HL-60/S4 treated with phorbol 12-myristate 13-acetate at 8.2 ng/mL for 4 days and 3 days (cell line): ENCODE data around the gene PLA1A.
"Not testable (repeated sequence)": the region's sequence is repeated elsewhere in the genome, so short reads cannot be mapped to it uniquely, and the experiment has no call there.

Experiments
- in situ Hi-C: fragments of 300-500 bp; cut with MboI; formaldehyde crosslinking; loops from 2 replicates; pipeline ENCODE4 v1.15.0; 2022; ENCODE audit warnings: low sequenced_read_pairs

Gene PLA1A, protein sequence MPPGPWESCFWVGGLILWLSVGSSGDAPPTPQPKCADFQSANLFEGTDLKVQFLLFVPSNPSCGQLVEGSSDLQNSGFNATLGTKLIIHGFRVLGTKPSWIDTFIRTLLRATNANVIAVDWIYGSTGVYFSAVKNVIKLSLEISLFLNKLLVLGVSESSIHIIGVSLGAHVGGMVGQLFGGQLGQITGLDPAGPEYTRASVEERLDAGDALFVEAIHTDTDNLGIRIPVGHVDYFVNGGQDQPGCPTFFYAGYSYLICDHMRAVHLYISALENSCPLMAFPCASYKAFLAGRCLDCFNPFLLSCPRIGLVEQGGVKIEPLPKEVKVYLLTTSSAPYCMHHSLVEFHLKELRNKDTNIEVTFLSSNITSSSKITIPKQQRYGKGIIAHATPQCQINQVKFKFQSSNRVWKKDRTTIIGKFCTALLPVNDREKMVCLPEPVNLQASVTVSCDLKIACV

DNA sequence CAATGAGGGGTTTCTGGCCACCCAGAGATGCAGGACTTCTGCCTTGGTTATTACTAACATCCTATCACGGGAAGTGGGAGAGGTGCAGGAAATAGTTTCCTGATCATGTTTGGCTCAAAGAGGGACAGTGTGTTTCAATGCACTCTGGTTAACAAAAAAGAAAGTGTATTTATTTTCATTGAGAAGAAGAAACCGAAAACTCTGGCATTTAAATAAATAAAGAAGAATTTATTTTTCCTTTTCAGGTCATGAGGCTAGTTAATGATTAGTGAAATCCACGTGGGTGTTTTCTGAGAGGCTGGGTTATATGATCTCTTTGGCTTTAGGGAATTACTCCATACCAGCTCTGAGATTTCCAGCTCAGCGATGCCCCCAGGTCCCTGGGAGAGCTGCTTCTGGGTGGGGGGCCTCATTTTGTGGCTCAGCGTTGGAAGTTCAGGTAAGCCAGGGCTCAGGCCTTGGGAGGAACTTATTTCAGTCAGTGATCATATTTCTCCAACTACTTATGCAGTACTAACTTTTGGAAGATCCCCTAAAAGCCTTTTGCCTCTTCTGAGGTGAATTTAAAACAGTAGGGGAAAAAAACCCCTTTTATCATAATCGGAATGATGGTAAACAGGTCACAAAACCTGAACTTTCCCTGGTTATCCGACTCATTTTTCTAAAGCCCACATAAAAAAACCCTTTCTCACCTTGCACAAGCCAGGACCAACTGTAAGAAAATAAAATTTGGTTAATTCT is at the start of gene PLA1A:
PLA1A (plus strand) TSS at position 338 of the 741 bp plus-strand sequence; CDS start at position 367, 29 bp downstream.
- in situ Hi-C loops = no loop called here

DNA sequence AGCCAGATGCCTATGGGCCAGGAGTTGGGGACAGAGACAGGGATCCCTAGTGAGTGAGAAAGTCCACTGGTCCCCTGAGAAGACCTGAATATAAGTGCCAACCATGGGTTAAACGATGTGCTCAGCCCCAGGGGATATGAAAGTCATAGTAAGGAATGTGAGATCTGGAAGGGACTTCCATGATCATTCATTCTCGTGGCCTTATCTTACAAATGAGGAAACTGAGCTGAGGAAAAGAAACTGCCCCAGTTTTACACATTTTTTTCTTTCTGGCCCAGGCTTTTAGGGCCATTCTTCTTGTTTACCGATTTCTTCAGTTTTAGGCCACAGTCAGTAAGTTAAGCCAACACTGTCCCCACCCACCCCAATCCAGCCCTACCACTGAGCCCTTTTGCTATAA is 49.3 kb upstream of the PLA1A start:
- in situ Hi-C loops = no loop called here

DNA sequence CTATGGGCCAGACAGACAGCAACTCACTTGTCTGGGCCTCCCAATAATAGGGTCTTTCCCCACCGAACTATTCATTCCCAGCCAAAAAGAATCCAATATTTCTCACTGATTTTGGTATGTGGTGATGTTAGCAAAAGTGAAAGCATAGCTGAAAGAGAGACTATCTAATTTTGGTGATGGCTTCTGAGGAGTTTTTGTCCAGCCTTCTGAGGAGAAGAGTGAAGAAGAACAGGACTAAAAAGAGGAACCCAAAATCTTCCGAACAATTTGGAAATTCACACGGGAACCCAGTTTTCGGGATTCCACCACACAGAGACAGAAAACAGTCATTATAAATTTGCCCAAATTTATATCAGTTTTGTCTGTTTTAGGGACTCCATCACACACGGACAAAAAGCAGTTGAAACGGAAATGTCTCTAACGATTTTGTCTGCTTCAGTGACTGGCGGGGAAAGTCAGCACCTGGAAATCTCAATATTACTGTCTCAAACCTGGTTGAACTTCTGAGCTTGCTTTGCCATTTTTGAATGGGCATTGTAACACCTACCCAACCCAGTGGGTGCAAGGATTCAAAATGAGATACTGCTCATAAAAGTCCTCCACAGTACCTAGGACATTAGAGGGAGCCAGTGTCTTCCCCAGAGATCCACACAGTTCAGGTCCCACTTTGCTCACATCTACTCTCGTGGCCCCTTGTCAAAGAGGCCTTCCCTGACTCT is 47.3 kb upstream of the PLA1A start:
- in situ Hi-C loops = no loop called here

DNA sequence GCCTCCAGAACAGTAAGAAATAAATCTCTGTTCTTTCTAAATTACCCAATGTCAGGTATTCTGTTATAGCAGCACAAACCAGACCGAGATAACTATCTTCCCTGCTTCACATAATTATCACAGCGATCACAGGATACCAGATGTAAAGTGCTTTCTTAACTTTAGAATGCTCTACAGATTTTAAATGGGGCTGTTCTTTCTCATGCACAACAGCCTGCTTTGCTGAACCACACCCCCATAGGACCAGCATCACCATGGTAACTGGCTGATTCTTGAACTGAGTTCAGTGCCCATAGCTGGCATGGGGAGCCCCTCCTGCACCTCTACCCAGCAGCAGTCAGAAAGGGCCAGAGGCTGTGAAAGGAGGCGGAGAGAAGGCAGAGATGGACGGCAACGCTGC is 46.1 kb upstream of the PLA1A start:
- in situ Hi-C loops = no loop called here

DNA sequence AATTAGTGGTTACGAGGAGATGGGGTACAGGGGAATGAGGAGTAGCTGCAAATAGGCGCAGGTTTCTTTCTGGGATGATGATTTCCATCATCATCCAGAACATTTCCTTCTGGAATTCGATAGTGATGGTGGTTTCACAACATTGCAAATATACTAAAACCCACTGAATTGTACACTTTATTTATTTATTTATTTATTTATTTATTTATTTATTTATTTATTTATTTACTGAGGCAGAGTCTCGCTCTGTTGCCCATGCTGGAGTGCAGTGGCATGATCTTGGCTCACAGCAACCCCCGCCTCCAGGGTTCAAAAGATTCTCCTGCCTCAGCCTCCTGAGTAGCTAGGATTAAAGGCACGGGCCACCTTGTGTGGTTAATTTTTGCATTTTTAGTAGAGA is 44.8 kb upstream of the PLA1A start:
- in situ Hi-C loops = not testable (repeated sequence)

DNA sequence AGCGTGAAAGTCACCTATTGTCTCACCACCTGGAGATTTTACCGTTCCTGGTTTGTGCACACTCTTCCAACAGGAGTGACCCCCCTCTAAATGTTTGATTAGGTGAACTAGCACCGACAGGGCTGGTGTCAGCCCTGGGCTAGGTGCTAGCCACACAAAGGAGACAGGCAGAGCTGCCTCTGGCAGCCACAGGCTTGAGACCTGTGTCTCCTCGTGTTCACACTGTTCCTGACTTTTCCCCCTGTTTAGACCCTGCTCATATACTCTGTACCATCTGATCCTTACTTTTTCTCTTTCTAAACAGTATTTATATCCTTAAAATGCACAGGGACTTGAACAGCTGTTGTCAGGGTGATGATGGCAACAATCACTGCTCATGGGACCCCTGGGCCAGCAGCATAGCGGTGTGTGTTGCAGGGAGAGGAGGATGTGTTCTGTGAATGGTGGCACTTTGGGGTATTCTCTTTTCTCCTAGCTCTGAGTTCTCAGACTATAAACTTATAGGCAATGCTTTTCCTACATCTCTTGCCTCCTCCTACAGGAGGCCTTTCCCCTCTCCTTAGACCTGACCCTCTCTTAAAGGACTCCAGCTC is 43.8 kb upstream of the PLA1A start:
- in situ Hi-C loops = no loop called here

DNA sequence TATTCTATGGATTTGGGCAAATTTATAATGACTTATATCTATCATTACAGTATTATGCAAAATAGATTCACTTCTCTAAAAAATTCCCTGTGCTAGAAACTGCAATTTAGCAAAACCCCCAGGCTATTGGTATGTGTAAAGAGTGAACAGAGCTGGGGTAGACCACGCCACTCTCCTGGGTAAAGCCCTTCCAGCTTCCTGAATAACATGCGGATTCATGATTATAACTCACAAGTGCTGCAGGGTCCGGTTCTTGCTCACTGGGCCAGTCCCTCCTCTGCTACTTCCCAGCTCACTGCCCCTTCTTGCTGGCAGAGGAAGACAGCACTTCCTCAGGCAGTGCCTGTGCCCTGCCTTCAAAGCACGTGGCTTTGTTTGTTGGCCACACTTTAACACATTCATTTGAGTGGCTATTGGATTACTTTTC is 42.4 kb upstream of the PLA1A start:
- in situ Hi-C loops = no loop called here

DNA sequence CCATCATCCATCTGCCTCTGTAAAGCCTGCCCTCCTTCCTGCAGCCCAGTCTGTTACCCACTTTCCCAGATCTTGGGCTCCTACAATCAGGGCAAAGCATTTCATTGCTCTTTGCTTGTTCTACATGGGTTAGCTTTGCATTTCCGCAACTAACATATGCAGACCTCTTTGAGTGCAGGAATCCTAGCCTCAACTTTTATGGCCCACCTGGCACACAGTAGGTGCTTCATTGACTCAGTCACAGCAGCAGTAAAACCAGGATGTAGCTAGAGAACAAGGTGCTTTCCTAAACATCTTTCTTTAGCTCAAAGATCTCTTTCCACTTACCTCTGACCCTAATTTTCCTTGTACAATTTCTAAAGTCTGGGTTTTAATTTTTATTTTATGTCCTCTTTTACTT is 41.8 kb upstream of the PLA1A start:
- in situ Hi-C loops = no loop called here

DNA sequence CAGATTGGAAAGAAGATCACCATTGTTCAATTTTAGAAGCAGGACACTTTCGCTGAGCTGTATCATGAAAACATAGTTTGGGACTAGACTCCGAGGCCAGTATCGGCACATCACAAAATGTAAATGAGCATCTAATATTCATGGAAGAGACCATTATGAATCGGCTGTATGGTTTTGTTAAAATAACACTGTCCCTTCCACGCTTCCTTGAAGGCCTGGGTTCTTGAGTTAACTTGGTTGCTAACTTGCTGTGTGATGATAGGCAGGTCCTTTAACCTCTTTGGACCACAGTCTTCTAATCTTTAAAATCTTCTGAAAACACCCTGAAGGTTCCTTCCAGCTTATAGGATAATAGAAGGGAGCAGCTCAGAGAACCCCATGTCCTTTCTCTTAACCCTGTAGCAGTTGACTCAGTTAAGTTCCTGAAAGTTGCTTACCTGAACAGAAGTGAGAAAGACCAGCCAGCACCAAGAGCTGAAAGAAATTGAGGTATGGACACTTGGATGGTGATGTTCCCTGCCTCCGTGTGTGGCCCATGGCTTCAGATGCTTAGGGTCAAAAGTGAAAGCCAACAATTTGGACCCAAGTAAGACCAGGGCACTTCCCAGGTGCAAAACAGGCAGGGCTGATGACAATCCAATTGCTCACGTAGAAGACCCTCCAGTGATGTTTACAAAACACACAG is 40.4 kb upstream of the PLA1A start:
- in situ Hi-C loops = no loop called here

DNA sequence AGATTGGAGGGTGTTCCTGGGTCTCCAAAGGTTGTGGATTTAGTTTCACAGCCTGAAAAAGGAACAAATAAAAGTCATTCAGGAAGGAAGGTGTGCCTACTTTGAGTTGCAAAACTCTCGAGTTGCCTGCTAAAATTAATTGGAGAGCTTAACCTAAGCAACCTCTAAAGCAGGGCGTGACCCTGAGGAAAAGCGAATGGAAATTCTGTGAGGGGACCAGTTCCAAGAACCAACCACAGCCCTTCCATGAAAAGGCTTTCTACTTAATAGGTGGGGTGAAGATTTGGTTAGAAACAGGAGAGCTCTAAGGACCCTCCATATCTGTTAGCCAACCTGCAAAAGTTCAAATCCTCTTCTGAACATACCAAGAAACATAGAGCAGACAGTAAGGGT is 39.8 kb upstream of the PLA1A start:
- in situ Hi-C loops = no loop called here

DNA sequence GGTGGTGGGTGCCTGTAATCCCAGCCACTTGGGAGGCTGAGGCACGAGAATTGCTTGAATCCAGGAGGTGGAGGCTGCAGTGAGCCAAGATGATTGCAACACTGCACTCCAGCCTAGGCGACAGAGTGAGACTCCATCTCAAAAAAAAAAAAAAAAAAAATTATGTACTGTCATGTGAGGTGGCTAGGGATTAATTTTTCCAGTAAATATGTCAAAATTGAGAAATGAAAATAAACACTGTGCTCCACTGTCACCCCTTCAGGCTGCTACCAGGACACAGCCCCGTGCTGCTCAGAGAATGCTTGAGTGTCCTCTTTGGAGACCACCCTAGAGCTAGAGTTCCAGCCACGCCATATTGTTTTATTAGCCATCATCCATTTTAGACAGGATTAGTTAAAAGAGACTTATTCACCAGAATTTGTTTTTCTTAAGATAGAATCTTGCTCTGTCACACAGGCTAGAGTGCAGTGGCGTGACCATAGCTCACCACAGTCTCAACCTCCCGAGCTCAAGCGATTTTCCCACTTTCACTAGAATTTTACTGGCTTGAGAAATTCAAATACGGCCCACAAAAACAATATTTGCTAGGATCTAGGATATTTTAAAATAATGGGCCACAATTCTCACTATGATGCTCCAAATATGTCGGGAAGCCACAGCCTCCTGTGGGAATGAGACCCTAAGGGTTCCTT is 38.9 kb upstream of the PLA1A start:
- in situ Hi-C loops = no loop called here

DNA sequence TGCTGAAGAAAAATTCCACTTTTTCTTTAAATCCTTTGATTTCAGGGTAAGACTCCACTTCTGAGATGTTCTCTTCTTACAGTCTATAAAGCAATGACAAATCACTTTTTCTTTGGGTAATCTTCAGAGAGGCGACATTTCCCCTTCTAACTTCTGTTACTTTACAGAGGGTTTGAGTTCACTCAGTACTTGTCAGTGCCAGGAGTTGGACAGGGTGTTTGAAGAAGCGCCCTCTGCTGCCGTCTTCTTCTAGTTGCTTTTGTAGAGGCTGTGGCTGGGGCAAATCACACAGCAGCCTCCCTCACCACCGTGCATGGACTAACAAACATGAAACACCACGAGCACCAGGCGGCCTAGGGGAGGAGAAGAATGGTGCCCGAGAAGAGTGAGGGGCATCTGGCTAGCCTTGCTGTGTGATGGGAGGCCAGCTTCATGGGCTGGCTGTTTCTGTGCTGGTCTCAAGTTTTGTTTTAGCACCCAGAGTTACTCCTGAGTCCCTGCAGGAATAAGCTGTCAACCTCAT is 38.2 kb upstream of the PLA1A start, which contains the start of gene CD80:
CD80 (minus strand) TSS at position 174 of the 523 bp plus-strand sequence. CDS start 1,886 bp downstream, outside the sequence.
- in situ Hi-C loops = no loop called here

DNA sequence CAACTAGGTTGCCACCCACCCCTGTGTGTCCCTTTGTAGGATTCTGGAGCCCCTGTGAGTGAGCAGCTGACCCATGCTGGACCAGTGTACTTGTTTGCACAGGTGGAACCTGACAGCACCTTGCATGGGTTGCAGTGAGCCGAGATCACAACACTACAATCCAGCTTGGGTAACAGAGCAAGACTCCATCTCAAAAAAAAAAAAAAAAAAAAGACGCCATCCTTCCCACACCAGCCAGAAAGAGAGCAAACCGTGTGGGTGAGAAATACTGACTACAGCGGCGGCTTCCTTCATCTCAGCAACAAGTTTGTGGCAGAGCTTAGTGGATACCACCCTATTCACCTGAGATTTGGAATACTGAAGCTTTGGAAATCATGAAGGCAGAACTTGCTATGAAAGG is 37.5 kb upstream of the PLA1A start:
- in situ Hi-C loops = no loop called here

DNA sequence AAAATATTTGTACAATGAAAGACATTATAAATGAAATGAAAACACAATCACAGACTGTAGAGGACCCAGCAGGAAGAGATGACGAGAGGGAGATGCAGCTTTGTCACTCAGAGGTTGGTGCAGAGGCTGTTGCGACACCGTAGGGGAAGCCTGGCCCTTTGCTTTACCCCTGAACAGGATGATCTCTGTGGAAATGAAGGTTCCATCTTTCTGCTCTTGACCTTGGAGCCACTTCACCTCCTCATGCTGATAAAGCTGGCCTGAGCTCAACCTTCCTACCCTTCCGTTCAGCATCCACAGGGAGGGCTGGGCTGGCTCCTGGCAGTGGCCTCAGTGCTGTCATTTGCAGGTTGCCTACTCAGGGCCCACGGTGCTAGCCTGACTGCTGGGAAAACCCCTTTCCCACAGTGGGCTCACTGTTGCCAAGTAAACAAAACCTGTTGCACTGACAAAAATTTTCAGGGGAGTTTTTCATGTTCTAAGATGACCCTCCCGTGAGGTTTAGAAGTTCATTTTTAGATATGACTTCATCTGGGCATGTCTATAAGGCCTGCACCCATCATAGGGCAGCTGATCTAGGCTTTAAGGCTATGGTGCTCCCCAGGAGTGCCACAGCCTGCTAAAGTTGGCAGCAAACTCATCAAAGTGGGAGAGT is 35.3 kb upstream of the PLA1A start:
- in situ Hi-C loops = no loop called here

DNA sequence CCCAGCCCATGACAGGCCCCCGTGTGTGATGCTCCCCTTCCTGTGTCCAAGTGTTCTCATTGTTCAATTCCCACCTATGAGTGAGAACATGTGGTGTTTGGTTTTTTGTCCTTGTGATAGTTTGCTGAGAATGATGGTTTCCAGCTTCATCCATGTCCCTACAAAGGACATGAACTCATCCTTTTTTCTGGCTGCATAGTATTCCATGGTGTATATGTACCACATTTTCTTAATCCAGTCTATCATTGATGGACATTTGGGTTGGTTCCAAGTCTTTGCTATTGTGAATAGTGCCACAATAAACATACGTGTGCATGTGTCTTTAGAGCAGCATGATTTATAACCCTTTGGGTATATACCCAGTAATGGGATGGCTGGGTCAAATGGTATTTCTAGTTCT is 34.4 kb upstream of the PLA1A start:
- in situ Hi-C loops = not testable (repeated sequence)

DNA sequence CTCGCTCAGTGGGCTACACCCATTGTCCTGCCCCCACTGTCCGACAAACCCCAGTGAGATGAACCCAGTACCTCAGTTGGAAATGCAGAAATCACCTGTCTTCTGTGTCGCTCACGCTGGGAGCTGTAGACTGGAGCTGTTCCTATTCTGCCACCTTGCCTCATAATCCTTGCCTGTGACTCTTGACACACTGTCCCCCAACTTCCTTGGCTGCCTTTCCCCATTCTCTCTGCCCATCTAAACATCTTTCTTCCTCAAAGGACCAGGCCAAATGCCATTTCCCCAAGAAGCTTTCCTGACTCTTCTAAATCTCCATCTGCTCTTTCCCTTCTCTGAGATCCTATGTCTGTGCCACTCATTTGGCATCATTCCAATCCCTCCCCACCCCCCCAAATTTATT is 28.5 kb upstream of the PLA1A start:
- in situ Hi-C loops = no loop called here

DNA sequence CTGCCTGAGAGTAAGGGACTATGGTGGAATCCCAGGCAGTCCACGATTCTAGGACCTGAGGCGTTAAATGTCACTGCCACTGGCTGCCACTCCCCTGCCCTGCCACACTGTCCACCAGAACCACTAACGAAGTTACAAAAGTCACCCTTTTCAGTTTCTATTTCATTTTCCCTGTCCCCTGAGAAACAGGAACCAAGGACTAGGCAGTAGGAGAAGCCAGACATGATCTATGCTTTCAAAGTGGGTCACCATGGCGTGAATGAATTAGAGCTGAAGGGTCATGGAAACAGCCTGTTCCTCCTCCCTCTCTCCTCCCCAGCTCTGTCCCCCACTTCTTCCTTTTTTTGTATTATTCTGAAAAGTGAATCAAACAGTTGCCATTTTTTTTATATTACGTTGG is 27.5 kb upstream of the PLA1A start:
- in situ Hi-C loops = no loop called here

DNA sequence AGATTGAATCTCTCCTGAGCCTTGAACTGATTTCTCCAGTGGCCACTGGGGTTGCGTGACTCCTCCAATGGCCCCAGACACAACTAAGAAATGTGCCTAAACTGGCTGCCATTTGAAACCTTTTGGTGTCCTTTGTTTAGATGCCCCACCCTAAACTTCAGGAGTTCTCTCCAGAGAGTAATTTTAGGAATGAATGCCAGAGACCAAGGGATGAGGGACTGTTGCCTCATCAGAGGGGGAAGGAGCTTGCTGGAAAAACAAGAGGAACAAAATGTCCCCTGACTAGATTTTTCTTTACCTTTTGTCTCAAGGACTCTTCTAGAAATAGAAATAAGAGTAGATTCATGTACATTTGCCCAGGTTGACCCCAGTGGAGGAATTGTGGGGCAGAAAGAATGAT is 26.5 kb upstream of the PLA1A start:
- in situ Hi-C loops = no loop called here

DNA sequence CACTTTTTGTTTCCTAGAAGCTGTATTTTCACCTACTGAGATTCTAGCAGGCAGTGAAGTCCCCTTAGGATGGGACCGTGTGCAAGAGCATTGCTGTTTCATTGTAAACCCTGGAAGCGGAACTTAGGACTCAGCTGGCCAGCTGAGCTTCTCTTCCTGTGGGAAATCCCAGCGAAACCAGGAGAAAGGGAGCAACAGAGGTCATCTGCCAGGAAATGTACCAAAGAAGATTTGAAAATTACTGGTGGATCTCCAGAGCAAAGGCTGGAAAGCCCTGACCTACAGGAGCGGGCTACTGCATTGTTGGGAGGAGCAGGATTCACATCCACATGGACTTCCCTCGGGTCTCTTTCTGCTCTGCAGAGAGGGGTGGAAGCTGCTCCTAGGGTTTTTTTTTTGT is 26.0 kb upstream of the PLA1A start:
- in situ Hi-C loops = no loop called here
